Tibial nerve (tissue), 4 donors: ENCODE measurements around the gene CD74. TPM values are rescaled to one million over a fixed set of nuclear protein-coding genes. Genes with fewer than 3 reads are reported as not detected.

ENCODE experiments used
- DNase-seq, 2 donors: peaks; one replicate each; pipeline ENCODE4 v3.0.0-alpha.2; 2019; ENCODE audit warnings: low spot score in 2 of 2
- H3K27ac ChIP-seq, 4 donors: fragments of 200-600 bp; sonication (generic) in 3 of 4; one replicate each; pipeline ENCODE4 v1.5.1; 2017 to 2019; ENCODE audit warnings: mild to moderate bottlenecking in 1 of 4
- H3K27me3 ChIP-seq, 2 donors: fragments of 200-600 bp; sonication (generic) in 1 of 2; one replicate each; pipeline versions ENCODE4 v1.5.1 to v1.6.0; 2017 to 2019
- H3K36me3 ChIP-seq, 3 donors: fragments of 200-600 bp; sonication (generic); one replicate each; pipeline ENCODE4 v1.5.1; 2018 to 2019
- H3K4me1 ChIP-seq, 4 donors: fragments of 200-600 bp; sonication (generic) in 3 of 4; one replicate each; pipeline ENCODE4 v1.5.1; 2017 to 2019
- H3K4me3 ChIP-seq, 4 donors: fragments of 200-600 bp; sonication (generic) in 3 of 4; one replicate each; pipeline ENCODE4 v1.5.1; 2017 to 2019; ENCODE audit warnings: mild to moderate bottlenecking in 1 of 4, moderate library complexity in 1 of 4
- H3K9me3 ChIP-seq, 4 donors: fragments of 200-600 bp; sonication (generic) in 3 of 4; one replicate each; pipeline ENCODE4 v1.5.1; 2017 to 2019
- EP300 ChIP-seq, 2 donors: sonication (generic); formaldehyde crosslinking; IDR thresholded peaks; one replicate each; pipeline ENCODE4 v1.6.1; 2017; ENCODE audit warnings: antibody characterized with exemption in 2 of 2, mild to moderate bottlenecking in 1 of 2
- POLR2A ChIP-seq, 2 donors: fragments of 450-650 bp; IDR thresholded peaks; one replicate each; pipeline ENCODE4 v1.6.1; 2017; ENCODE audit warnings: antibody characterized with exemption in 2 of 2, mild to moderate bottlenecking in 2 of 2, moderate library complexity in 2 of 2
- WGBS, 2 donors: methylation state at CpG; one replicate each; pipeline ENCODE4 v1.1.5; 2018; 5-methylcytosine and 5-hydroxymethylcytosine counted together
- total RNA-seq, 4 donors: library from RNA; depleted of rRNA; stranded (reverse); fragments of >200 nt; gene quantifications; one replicate each; pipeline ENCODE4 v1.1.0, GENCODE V29; 2016
- TF ChIP-seq, protein P1 (sequence below), 5 experiments: fragments of 200-600 bp in 3 of 5; fragments of 450-650 bp in 2 of 5; sonication (generic) in 3 of 5; IDR thresholded peaks; one replicate each; pipeline ENCODE4 v1.5.1; 2016 to 2019; ENCODE audit warnings: antibody characterized with exemption in 5 of 5, mild to moderate bottlenecking in 3 of 5, moderate library complexity in 2 of 5

Gene CD74
- total RNA-seq, 4 donors from 2014 or later: 309 to 1,049 (median 557) TPM

DNA sequence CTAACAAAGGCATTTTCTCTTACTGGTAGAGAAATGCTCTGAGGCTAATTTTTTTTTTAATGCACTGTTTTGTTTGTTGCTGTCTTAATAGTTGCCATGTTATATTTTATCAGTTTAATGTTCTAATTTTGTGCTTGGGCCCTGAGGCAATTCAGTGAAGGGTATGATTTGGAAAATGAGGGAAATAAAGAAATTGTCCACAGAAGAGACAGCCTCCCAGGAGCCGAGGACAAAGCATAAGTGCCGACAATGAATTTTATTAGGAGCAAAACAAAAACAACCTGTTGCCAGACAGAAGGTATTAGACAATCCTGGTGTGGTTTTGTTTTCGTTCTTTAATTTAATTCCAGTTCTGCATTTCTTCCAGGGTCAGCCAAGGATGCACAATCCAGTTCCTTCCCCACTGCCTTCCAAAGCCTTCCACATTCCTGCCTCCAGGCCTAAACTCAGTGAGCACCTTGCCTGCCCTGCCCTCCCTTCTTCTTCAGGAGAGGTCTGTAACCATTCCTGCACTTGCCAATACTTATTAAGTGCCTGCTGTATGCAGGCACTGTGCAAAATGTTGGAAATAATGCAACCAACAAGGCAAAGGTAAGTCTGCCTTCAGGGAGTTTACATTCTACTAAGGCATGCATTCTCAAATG is 59.6 kb downstream of the CD74 start:
- H3K4me3 ChIP-seq: no peak overlapping the region
- H3K9me3 ChIP-seq: no peaks in the 10 kb centered on the region
- H3K27ac ChIP-seq: no peak overlapping the region
- H3K27me3 ChIP-seq: no peaks in the 10 kb centered on the region
- no peak for DNase-seq
- 61 to 62% methylated on average over 3 of the region's 3 CpGs for WGBS, 2 donors
- peaks cover 0 to 16% (median 8%) of the 10 kb centered on the region in 4 donors for H3K4me1 ChIP-seq
- no peaks in the 10 kb centered on the region for H3K36me3 ChIP-seq
- TF ChIP-seq, protein P1, sequence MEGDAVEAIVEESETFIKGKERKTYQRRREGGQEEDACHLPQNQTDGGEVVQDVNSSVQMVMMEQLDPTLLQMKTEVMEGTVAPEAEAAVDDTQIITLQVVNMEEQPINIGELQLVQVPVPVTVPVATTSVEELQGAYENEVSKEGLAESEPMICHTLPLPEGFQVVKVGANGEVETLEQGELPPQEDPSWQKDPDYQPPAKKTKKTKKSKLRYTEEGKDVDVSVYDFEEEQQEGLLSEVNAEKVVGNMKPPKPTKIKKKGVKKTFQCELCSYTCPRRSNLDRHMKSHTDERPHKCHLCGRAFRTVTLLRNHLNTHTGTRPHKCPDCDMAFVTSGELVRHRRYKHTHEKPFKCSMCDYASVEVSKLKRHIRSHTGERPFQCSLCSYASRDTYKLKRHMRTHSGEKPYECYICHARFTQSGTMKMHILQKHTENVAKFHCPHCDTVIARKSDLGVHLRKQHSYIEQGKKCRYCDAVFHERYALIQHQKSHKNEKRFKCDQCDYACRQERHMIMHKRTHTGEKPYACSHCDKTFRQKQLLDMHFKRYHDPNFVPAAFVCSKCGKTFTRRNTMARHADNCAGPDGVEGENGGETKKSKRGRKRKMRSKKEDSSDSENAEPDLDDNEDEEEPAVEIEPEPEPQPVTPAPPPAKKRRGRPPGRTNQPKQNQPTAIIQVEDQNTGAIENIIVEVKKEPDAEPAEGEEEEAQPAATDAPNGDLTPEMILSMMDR (IDR thresholded peaks at IDR 0.05): no peak

DNA sequence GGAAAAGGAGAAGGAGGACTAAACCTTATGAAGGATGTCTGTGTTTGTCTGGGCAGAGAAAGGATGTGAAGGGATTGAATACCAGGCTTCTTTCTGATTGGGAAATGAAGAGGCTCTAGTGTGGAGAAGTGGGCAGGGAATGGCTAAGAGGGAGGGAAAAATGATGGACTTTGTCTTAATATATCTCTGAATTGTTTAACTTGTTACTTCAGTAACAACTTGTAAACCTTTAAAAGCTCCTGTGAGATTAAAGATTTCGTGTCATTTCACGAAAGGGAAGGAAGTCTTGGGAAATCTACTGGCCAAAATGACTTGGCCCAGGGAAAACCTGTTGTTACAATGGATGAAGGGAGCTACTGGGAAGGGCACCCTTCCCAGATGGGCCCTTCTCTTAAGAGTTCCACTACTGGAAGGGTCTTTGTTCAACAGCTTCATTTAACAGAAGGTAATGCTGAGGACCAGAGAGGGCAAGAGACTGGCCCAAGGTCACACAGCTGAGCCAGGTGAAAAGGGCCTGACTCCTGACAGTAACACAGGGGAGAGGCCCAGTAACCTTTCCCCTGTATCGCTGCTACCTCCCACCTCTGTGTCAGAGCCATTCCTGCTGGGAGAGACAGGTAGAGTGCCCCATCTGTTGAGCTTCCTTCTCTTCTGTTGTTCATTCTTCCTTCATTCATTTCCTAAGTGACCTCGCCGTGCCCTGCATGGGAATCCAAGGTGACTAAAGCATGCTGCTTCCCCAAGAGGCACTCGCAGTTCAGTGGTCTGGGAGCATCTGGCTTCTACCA is 60.3 kb downstream of the CD74 start:
- Histone ChIP-seq H3K27me3 (no peaks in the 10 kb centered on the region), H3K4me1 (peaks cover 0 to 15% (median 7%) of the 10 kb centered on the region in 4 donors), H3K4me3 (no peak overlapping the region), H3K27ac (no peak overlapping the region), H3K36me3 (no peaks in the 10 kb centered on the region), H3K9me3 (no peaks in the 10 kb centered on the region)
- TF ChIP-seq EP300 (IDR thresholded peaks at IDR 0.05) (no peak), POLR2A (IDR thresholded peaks at IDR 0.05) (no peak)
- TF ChIP-seq, protein P1 (IDR thresholded peaks at IDR 0.05): no peak
- DNase-seq: no peak
- WGBS, 2 donors: 79 to 80% methylated on average over 6 of the region's 6 CpGs

Other genes starting within 250 kb of the CD74 start
- 1 to 10 TPM in 1 of 4 donors, under 1 TPM in 1, not detected in 2; 0.22 to 2.5 TPM for gene CDX1, start 246.1 kb downstream of the CD74 start, total RNA-seq
- gene SLC6A7, start 222.8 kb downstream of the CD74 start, total RNA-seq: not detected
- gene CAMK2A, start 123.1 kb downstream of the CD74 start, total RNA-seq: 1 to 10 TPM in 3 of 4 donors, under 1 TPM in 1; 0.20 to 2.4 (median 1.3) TPM
- gene ARSI, start 110.0 kb downstream of the CD74 start, total RNA-seq: 10 to 100 TPM in 1 of 4 donors, 1 to 10 TPM in 3; 7.3 to 17.0 (median 8.1) TPM
- gene TCOF1, start 55.2 kb downstream of the CD74 start, total RNA-seq: 10 to 100 TPM; 32.1 to 64.8 (median 38.7) TPM
- gene RPS14, start 36.8 kb upstream of the CD74 start, total RNA-seq: 1,000 to 10,000 TPM; 2,328 to 3,623 (median 2,710) TPM
- gene NDST1, start 95.2 kb upstream of the CD74 start, total RNA-seq: 100 to 1,000 TPM in 2 of 4 donors, 10 to 100 TPM in 2; 53.2 to 137 (median 104) TPM
- 10 to 100 TPM; 58.4 to 71.5 (median 63.5) TPM for gene SYNPO, start 227.8 kb upstream of the CD74 start, total RNA-seq
- gene MYOZ3, start 248.3 kb upstream of the CD74 start, total RNA-seq: 1 to 10 TPM in 3 of 4 donors, under 1 TPM in 1; 0.30 to 9.0 (median 4.6) TPM